NCI-H460 (cell line): ENCODE measurements around the gene PDGFRB. TPM values are rescaled to one million over a fixed set of nuclear protein-coding genes. Genes with fewer than 3 reads are reported as not detected.

Source experiments
- DNase-seq: peaks from one replicate; pipeline ENCODE4 v3.0.0-alpha.2; 2016; ENCODE audit warnings: low read depth; ENCODE audit errors: extremely low read depth
- total RNA-seq: library from RNA; depleted of rRNA; stranded (reverse); fragments of >200 nt; shearing (Covaris generic); gene quantifications from 2 replicates; pipeline ENCODE4 v1.2.3, GENCODE V29; 2014

The PDGFRB gene
- total RNA-seq, 1 experiment from 2014 or later: 2.4 TPM

DNA sequence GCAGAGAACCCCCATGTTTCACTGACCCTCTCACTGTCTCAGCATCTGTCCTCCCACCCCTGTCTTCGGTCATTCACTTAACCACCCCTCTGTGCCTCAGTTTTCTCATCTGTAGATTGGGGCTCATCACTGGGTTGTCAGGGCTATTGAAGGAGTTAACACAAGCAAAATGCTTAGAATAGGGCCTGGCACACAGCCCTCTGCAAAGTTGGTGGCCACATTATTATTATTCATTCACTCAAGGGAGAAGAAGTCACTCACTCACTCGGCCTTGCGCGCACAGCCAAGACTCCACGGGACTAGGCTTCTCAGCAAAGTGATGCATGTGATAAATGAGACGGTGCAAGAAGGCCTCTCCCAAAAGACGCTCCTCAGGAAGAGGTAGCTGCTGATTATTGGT lies 8.0 kb downstream of the PDGFRB start:
- DNase-seq: no peak

DNA sequence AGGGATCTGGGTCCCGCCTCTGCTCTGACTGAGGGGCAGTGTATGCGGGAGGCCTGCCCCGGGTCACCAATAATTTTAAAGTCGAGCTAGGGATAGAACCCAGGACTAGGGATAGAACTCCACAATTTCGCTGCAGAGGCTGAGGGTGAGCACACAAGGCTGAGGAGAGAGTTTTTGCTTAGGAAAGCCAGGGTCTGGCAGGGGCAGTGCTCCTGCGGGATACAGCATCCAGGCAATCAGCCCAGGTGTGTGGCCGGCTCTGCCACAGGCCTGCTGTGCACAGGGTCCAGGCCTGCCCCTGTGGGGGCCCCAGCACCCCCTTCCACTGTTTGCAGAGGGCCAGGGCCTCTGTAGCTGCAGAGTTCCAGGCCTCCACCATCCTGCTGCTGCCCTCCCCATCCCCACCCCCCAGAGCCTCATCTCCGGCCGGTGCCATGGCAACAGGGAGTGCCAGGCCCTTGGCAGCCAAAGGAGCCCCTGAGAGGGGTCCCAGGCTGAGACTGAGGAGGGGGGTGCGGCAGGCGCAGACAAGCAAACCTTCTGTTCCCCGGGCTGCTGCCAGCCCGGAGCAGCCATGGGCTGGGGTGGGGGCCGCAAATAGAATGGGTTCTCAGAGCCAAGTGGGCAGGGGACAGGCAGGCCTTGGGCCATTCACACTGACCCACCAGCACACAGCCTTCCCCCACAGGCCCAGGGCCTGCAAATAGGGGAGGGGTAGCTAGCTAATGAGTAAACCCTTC lies 8.6 kb downstream of the PDGFRB start:
- no peak for DNase-seq

DNA sequence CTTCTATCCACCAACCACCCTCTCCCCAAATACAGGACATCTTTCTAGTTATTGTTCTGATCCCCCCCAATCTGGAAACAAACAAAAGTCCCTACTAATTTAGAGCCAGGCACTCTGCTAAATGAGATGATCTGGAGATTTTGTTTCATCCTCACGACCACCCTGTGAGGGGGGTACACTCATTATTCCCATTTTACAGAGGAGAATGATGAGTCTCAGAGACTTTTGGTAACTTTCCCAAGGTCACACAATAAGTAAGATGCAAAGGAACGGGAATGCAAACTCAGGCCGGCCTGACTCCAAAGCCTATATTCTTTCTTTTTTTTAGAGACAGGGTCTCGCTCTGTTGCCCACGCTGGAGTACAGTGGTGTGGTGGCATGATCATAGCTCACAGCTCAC lies 9.4 kb downstream of the PDGFRB start:
- DNase-seq: no peak

DNA sequence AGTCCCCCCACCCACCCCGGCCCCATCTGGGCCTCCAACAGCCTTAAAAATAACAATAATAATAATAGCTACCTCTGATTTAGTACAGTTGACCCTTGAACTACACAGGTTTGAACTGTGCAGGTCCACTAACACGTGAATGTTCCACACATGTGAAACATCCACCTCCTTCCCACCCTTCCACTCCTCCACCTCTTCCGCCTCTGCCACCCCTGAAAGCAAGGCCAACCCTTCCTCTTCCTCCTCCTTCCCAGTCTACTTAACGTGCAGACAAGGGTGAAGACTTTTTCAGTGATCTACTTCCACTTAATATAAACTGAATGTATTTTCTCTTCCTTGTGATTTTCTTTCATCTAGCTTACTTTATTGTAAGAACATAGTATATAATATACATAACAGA lies 10.8 kb downstream of the PDGFRB start:
- no peak for DNase-seq

DNA sequence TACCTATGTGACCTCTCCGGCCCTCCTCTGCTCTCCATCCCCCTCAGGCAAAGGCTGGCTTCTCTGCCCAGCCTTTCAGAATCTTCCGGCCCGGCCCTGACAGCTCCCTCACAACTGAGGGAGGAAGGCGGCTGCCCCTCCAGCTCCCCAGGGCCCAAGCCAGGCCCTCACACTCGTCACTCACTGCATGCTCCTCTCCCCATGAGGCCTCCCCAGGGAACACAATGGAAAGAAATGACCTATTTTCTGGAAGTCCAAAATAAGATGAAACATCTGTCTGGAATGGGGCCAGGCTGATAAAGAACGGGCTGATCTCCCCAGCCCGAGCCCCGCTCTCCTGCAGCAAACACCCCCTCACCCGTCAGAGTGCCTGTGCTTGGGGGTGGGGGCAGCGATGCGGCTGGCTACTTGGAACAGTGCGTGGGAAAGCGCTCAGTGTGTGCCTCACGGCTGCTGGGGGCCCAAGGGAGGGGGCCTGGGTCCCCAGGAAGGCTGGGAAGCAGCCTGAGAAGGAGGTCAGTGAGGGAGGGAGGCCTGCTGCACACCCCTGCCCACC lies 11.3 kb downstream of the PDGFRB start:
- peak; percentile 72 for DNase-seq

DNA sequence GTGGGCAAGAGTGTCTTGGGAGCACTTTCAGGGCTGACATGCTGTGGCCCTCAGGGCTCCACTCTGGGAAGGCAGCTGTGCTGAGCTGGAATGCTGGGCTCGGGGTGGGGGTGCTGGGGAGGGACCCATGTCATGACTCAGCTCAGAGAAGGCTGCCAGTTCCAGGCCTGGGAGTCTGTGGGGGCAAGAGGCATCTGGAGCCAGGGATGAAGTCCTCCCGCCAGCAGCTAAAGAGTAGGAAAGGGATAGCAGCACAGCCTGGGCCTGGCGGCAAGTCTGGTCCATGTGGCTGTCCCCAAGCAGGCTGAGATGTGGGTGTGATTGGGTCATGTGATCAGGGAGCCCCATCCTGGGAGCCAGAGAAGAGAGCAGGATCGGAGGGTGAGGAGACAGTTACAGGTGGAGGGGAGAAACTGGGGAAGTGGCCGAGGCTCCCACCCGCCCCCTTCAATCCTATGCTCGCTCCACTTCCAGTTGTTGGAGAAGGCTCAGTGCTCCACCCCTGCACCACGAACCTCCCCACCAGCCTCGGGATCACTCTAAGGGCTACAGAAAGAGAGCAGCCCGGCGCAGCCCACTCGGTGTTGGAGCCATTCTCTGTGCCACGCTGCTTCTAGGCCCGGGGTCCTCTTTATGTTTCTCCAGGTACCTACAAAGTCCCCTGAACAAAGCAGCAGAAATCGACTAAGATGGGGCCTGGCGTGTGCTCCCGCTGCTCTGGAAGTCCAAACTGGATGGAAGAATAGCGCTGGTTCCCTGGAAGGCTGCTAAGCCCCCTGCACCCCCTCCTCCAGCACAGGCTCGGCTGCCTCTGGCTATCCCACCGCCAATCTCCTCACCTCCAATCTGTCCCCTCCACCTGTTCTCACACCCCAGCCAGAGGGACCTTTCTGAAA lies 12.0 kb downstream of the PDGFRB start:
- peak; percentile 90 for DNase-seq

DNA sequence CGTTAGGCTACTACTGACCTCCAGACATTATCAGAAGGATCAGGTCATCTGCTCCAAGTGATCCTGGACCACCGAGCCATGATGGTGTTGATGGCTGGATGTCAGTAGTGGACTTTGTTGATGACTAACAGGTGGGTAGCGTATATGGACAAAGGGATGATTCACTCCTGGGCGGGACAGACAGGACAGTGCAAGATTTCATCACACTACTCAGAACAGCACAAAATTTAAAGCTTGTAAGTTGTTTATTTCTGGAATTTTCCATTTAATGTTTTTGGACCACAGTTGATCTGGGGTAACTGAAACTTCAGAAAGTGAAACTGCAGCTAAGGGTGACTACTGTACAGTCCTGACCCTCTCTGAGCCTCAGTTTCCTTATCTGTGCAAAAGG lies 12.7 kb downstream of the PDGFRB start:
- peak; percentile 94 for DNase-seq

DNA sequence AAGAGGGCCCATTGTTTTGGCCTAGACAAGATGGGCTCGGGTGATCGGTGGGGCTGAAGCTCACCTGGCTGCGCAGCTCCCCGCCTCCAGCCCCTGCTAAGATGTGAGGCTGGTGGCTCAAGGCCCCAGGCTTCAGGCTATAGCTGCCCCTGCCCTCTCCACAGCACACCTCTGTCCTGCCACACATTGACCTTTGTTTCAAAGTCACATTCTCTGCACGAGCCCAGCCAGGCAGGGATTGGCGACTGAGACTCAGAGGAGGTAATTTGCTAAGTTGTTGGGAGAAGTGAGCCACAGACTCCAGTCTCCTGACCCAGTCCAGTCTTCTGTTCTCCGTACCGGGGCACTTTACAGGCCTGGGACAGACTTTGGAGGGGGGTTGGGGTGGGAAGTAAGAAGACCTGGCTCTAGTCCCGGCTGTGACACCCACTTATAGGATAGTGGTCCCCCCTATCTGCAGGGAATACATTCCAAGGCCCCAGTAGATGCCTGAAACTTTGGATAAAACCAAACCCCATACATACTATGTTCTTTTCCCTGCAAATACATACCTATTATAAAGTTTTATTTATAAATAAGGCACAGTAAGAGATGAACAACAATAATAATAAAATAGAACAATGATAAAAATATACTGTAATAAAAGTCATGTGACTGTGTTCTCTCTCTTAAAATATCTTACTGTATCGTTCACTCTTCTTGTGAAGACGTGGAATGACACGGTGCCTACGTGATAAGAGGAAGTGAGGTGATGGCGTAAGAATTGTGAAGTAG lies 13.3 kb downstream of the PDGFRB start:
- no peak for DNase-seq

DNA sequence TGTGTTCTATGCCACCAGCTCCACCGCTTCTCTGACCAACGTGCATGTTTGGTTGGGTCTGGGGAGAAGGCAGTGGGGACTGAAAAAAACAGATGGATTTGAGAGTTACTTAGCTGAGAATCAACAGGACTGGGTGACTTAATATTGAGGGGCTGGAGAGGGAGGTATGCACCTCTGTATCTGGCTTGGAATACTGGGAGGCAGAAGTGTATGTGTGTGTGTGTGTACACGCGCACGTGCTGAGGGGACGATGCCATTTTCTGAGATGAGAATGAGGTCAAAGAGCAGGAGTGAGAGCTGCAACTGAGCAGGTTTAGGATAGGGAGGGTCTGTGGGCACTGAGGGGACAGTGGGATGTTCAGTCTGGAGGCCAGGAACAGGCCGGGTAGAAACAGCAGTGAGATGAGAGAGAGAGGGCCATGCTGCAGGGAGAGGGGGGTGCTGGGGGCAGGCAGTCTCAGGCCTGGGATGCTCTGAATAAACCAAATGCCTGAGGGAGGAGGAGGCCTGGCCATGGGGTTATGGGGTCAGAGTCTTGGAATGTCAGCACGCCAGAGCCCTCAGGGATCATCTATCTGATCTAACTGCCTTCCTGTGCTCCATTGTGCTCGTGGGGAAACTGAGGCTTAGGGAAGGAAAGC lies 14.0 kb downstream of the PDGFRB start:
- no peak for DNase-seq

DNA sequence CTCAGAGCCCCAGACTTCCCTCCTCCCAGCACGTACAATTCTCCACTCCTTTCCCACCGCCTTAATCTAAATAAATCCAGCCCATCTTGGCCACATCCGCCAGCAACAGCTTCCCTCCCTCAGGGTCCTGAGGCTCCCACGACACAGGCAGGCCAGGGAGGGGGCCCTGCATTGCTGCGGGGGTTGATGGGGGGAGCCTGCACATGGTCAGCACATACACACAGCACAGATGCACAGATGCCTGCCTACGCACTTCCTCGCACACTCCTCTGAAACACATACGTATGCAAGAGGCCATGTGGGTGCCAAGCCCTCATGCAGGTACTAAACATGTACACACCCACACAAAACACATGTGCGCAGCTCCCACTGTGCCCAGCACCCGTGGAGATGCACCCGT lies 14.8 kb downstream of the PDGFRB start:
- DNase-seq: no peak

DNA sequence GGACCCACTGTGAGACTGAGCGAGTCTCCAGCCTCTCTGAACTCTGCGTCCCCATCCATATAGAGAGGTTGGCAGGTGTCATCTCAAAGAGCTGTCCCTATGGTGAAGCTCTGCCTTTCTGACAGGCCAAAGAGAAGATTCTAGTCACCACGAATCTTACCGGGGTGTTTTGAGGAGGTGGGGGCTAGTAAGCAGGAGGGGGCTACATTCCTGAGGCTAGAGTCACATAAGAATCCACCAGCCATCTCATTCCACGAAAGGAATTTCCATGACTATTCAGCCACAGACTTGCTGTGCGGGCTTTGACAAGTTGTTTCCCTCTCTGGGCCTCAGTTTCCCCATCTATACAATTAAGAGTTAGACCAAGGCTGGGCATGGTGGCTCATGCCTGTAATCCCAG lies 16.3 kb downstream of the PDGFRB start:
- DNase-seq: no peak

DNA sequence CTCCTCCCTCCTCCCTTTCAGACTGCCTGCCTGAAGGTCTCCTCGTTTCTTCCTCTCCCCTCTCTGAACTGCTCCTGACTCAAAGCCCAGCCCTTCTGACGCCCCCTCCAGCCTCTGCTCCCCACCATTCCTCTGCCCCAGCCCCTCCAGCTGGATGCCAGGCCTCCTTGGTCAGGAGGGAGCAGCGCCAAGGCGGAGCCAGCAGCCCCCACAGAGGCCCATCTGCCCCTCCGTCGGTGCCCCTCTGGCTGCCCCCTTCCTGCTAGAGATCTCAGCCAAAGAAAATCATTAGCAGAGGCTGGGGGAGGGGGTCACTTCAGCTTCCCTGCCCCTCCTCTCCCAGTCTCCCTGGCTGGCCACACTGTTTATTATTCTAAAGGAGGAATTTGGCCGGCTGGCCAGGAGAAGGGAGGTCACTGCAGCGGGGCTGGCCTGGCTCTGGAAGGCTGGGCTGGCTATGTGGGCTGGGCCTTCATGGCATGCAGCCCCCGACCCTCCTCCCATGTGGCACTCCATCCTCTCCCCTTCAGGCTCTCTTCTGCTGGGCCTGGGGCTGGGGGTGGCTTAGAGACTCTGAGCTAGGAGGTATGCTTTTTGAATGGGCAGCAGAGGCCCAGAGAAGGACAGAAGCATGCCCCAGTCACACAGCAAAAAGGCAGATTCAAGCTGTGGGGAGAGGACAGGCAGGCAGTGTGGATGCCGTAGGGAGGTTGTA lies 16.9 kb downstream of the PDGFRB start:
- DNase-seq: peak; percentile 50

DNA sequence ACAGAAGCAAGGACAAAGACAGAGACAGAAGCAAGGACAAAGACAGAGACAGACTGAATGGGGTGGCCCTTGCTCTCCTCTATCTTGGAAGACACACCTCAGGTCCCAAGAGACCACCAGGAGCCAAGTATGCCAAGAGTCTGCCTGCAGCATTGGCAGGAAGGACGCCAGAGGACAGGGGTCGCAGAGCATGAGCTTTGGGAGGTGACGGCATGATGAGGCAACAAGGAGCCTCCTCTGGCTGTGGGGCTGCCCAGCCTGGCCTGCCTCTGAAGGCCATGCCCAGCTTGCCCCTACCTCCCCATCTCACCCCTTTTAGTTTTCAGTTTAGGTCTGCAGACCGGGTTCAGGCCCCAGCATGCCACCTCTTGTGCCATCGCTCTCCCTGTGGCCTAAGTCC lies 17.6 kb downstream of the PDGFRB start:
- no peak for DNase-seq

DNA sequence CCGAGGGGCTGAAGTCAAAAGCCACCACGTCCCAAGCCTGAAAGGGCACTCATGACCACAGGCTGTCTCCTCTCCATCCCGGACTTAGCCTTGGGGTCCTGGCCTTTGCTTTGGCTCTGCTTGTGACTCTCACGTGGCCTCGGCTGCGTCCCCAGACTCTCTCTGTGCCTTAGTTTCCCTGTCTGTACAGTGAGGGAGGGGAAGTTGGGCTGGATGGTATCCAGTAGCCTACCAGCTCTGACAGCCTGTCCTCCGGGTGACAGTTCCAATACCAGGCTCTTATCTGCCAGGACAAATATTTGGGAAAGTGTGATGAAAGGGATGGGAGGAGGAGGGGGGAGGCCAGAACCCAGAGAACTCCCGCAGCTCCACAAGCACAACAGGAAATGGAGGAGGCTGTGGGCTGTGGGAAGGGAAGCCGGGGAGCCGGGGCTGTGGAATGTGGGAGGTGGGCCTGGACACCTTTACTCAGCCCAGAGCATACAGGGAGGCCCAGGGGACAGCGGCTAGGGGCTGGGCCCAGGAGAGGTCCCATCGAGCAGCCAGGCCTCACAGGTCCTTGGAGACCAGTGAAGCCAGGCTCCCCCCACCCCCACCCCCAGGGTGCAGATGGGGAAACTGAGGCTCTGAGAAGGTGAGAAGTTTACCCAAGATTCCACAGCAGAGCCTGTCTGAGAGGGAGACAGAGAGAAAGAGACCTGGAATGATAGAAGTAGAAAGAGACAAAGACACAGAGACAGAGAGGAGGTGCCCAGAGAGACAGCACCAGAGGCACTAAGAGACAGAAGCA lies 18.3 kb downstream of the PDGFRB start:
- DNase-seq: no peak

DNA sequence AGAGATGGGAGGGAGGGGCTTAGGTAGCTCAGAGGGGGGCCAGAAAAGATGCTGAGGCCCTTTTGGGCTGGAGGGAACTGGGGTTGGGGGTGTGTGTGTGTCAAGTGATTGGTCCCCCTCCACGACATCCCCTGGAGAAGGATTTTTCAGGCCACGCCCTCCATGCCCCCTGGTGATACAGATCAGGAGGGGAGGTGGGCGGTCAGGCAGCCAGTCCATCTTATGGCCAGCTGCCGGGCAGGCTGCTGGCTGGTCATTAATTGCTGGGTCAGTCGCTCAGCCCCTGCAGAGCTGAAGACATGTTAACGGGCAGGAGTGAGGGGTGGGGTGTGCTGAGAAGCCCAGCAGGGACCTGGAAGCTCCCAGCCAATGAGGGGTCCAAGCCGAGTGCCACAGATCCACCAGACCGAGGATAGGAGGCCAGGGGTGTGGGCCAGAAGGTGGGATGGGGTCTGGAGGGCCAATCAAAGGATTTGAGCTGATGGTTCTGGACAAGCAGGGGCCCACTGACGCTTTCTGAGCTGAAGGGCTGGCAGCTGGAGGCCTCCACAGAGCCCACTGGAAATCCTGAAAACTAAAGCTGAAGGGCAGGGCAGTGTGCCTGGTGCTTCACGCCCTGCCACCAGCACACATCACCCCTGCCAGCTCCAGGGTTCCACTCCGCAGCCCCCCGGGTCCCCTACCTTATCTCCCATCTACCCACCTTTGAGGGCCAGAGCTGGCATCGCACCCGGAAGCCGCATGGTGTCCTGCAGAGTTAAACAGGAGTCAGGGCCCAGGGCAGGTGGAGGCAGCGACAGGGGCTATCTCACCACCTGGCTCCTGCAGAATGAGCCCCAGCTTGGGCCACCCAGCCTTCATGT lies 19.1 kb downstream of the PDGFRB start:
- DNase-seq: no peak

DNA sequence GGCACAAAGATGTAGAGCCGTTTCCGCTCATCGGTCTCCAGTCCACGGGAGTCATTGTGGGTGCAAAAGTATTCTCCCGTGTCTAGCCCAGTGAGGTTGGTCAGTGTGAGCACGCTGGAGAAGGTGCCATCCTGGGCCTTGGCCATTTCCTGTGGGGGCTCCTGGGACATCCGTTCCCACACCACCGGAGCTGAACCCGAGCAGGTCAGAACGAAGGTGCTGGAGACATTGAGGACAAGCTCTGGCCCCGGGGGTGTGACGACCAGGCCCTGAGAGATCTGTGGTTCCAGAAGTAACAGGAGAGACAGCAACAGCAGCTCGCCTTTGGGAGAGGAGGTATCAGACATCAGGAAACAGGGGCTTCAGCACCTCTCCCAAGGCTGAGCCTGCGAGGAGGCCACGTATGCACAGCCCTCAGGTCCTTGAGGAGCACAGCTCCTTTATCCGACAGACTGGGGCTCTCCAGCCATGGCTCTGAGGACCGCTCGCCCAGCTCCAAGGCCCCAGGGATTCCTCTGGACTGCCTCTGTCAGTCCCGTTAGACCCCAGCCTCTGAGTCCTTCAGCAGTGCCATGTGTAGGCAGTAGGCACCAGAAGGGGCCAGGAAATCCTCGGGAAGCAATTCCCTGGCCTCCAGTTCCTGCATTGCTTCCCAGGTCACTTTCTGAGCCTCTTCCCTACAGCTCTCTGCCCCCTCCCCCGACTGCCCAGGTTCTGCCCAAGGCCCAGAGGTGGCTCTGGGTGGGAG lies 19.9 kb downstream of the PDGFRB start:
- no peak for DNase-seq

DNA sequence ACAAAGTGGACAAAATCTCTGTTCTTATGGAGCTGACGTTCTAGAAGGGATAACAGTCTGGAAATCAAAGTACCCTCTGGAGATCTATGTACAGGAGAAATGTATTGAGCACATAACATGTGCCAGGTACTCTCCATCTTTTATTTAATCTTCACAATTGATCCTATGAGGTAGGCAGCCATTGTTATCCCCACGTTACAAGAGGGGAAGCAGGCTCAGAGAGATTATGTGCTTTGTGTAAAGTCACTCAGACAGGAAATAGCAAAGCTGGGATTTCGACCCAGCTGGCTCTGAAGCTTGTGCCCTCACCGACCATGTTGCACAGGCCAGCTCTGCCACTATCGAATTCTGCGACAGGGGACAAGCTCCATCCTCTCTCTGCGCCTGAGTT lies 21.5 kb downstream of the PDGFRB start:
- no peak for DNase-seq
